Naive thymus-derived CD8-positive, alpha-beta T cell (primary cell): ENCODE measurements around the gene OR2H2. TPM values are rescaled to one million over a fixed set of nuclear protein-coding genes. Genes with fewer than 3 reads are reported as not detected.
A peak's percentile ranks its signal among the peaks of the same experiment; 100 is the strongest.

Source experiments
- ATAC-seq, 2 donors: fragments of 150-1000 bp; cut with Tn5 transposase in 1 of 2; sonication (Bioruptor Pico), chemical (Tn5 transposase) in 1 of 2; 1 replicate in 1 of 2; 2 replicates in 1 of 2; pipeline ENCODE4 v1.10.0; 2021; ENCODE audit warnings: mild to moderate bottlenecking in 2 of 2, moderate library complexity in 2 of 2
- POLR2A ChIA-PET: fragments of 350-600 bp; sonication (Branson Sonifier 250); formaldehyde crosslinking; loops from one replicate; lab custom pipeline; 2021; ENCODE audit warnings: antibody characterized with exemption; lab: Charles Lee
- DNase-seq, 10 donors: peaks; one replicate each; pipeline versions ENCODE4 v3.0.0 to v3.0.0-alpha.2; 2020 to 2022
- H3K27ac Mint-ChIP-seq, 10 donors: one replicate each; pipeline ENCODE4 v1.8.0; 2020 to 2022; ENCODE audit warnings: mild to moderate bottlenecking in 10 of 10, mixed read lengths in 10 of 10, moderate library complexity in 4 of 10, inconsistent platforms in 1 of 10
- H3K27me3 Mint-ChIP-seq, 5 donors: one replicate each; pipeline ENCODE4 v1.8.0; 2021 to 2022; ENCODE audit warnings: mixed read lengths in 5 of 5
- H3K36me3 Mint-ChIP-seq, 3 donors: one replicate each; pipeline ENCODE4 v1.8.0; 2020 to 2022; ENCODE audit warnings: mixed read lengths in 3 of 3, mild to moderate bottlenecking in 2 of 3, inconsistent platforms in 1 of 3
- H3K4me1 Mint-ChIP-seq, 4 donors: one replicate each; pipeline ENCODE4 v1.8.0; 2021 to 2022; ENCODE audit warnings: mixed read lengths in 4 of 4
- H3K4me3 Mint-ChIP-seq, 10 donors: one replicate each; pipeline ENCODE4 v1.8.0; 2020 to 2022; ENCODE audit warnings: mild to moderate bottlenecking in 10 of 10, mixed read lengths in 10 of 10, moderate library complexity in 6 of 10, inconsistent platforms in 1 of 10
- H3K9me3 Mint-ChIP-seq, 9 donors: one replicate each; pipeline ENCODE4 v1.8.0; 2020 to 2022; ENCODE audit warnings: mixed read lengths in 9 of 9, mild to moderate bottlenecking in 3 of 9, inconsistent platforms in 1 of 9, moderate library complexity in 1 of 9
- polyA plus RNA-seq, 3 donors: library from polyadenylated mRNA; unstranded; fragments of 300-500 nt; fragmentation: Illumina TruSeq; gene quantifications; one replicate each; pipeline ENCODE4 v1.2.3, GENCODE V29; 2021
- total RNA-seq, 8 experiments: library from RNA in 2 of 8; stranded (reverse) in 2 of 8; gene quantifications; one replicate each; pipeline ENCODE4 v1.2.3 and lab custom pipeline; 2021 to 2026

OR2H2 gene
- total RNA-seq (not detected), polyA plus RNA-seq (not detected), total RNA-seq (lab: John Stamatoyannopoulos, UW) (0 reads per million in 6 experiments)

GRCh38 chr6:29584821-29585220 lies at the start of gene OR2H2:
Gene OR2H2, plus strand, starts transcription at chr6:29585121. Its CDS starts 2,824 bp downstream, at chr6:29587945.
- POLR2A ChIA-PET: no interaction called here
- Mint-ChIP-seq H3K9me3 (no peaks in the 10 kb centered on the region), H3K4me1 (peaks cover 0 to 6% (median 0%) of the 10 kb centered on the region in 4 donors), H3K27me3 (peaks cover 26 to 51% (median 41%) of the 10 kb centered on the region in 5 donors), H3K27ac (no peak within 1 kb of the TSS), H3K4me3 (no peak within 1 kb of the TSS), H3K36me3 (peaks cover 0 to 3% (median 0%) of the 10 kb centered on the region in 3 donors)
- DNase-seq (no peak), ATAC-seq (no peak)

- Mint-ChIP-seq H3K27ac (no peak overlapping the region), H3K4me1 (no peaks in the 10 kb centered on the region), H3K27me3 (peaks cover 4 to 32% (median 16%) of the 10 kb centered on the region in 5 donors), H3K9me3 (no peaks in the 10 kb centered on the region), H3K4me3 (no peak overlapping the region), H3K36me3 (no peaks in the 10 kb centered on the region)
- DNase-seq (no peak), ATAC-seq (no peak)
- POLR2A ChIA-PET: no interaction called here
These were observed 47.1 kb upstream of the OR2H2 start for GRCh38 chr6:29537714-29538403.

- no peak for ATAC-seq
- POLR2A ChIA-PET: no interaction called here
- Mint-ChIP-seq H3K36me3 (no peaks in the 10 kb centered on the region), H3K4me3 (no peak overlapping the region), H3K9me3 (peaks cover 0 to 6% (median 0%) of the 10 kb centered on the region in 9 donors), H3K27me3 (peaks cover 28 to 58% (median 43%) of the 10 kb centered on the region in 5 donors), H3K4me1 (peaks cover 0 to 3% (median 0%) of the 10 kb centered on the region in 4 donors), H3K27ac (no peak overlapping the region)
- DNase-seq: no peak
These were observed 37.3 kb upstream of the OR2H2 start for GRCh38 chr6:29547573-29547972.

- H3K27me3 Mint-ChIP-seq: peaks cover 37 to 77% (median 64%) of the 10 kb centered on the region in 5 donors
- peaks cover 0 to 4% (median 0%) of the 10 kb centered on the region in 3 donors for H3K36me3 Mint-ChIP-seq
- peak overlapping the region in 2 of 10 donors; percentile 6 to 28 for H3K27ac Mint-ChIP-seq
- peak overlapping the region; percentile 74 to 94 (median 90) for H3K4me3 Mint-ChIP-seq
- peak; percentile 85 to 86 for ATAC-seq
- peaks cover 5 to 18% (median 14%) of the 10 kb centered on the region in 4 donors for H3K4me1 Mint-ChIP-seq
- H3K9me3 Mint-ChIP-seq: no peaks in the 10 kb centered on the region
- POLR2A ChIA-PET: interaction anchor here (0.6 kb wide), 1 partner anchor 92 kb away, joined by 3 read pairs; no protein-coding TSS in a partner anchor
- peak in 5 of 10 donors; percentile 9 to 68 (median 58) for DNase-seq
These were observed 32.3 kb upstream of the OR2H2 start for GRCh38 chr6:29552512-29553051.

- no peaks in the 10 kb centered on the region for H3K9me3 Mint-ChIP-seq
- H3K4me3 Mint-ChIP-seq: peak overlapping the region; percentile 74 to 94 (median 90)
- POLR2A ChIA-PET: interaction anchor here (0.6 kb wide), 1 partner anchor 93 kb away, joined by 3 read pairs; no protein-coding TSS in a partner anchor
- peak overlapping the region in 3 of 10 donors; percentile 13 to 82 (median 18) for H3K27ac Mint-ChIP-seq
- peaks cover 5 to 18% (median 14%) of the 10 kb centered on the region in 4 donors for H3K4me1 Mint-ChIP-seq
- DNase-seq (peak in 3 of 10 donors; percentile 9 to 16 (median 13)), ATAC-seq (peak; percentile 65 to 80)
- H3K27me3 Mint-ChIP-seq: peaks cover 37 to 77% (median 64%) of the 10 kb centered on the region in 5 donors
- peaks cover 0 to 4% (median 0%) of the 10 kb centered on the region in 3 donors for H3K36me3 Mint-ChIP-seq
These were observed 31.5 kb upstream of the OR2H2 start for GRCh38 chr6:29553268-29554057.

DNA sequence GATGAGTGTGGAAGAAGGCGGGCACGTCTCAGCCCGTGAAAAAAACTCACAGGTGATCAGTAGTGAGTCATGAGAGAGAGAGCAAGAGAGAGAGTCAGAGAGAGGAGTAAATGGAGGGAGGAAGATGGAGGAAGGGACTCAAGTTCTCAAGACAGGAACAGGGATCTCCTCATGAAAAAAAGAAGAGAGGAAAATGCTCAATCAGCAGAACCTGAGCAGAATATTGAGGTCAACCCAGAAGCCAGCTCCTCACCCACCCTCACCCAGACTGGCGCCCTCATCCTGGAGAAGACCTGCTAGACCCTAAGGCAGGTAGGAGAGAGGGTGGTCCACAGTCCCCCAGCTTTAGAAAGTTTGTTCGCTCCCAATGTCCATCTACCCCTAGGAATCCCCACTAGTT lies 30.2 kb upstream of the OR2H2 start:
- H3K27me3 Mint-ChIP-seq: peaks cover 37 to 77% (median 60%) of the 10 kb centered on the region in 5 donors
- DNase-seq (no peak), ATAC-seq (no peak)
- POLR2A ChIA-PET: no interaction called here
- H3K4me1 Mint-ChIP-seq: peaks cover 5 to 18% (median 14%) of the 10 kb centered on the region in 4 donors
- no peaks in the 10 kb centered on the region for H3K9me3 Mint-ChIP-seq
- peak overlapping the region in 1 of 10 donors; percentile 49 for H3K27ac Mint-ChIP-seq
- H3K4me3 Mint-ChIP-seq: peak overlapping the region in 1 of 10 donors; percentile 11
- H3K36me3 Mint-ChIP-seq: peaks cover 0 to 4% (median 0%) of the 10 kb centered on the region in 3 donors

DNA sequence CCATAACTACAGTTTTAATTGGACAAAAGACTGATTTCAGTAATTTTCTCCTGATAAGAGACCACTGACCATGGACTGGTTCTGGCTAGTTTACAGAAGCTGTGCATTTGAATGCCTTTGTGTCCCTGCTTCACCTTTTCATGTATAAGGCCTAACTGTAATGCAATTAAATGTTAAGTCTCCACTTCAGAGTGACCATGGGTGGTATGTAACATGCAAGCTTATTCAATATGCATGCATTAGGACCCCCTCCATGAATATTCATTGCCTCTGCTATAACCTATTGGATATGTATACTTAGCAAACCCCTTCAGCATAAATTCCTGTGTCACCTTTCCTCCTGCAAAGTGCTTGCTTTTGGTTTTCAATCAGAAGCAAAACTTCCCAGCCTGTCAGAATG lies 27.6 kb upstream of the OR2H2 start:
- POLR2A ChIA-PET: no interaction called here
- Mint-ChIP-seq H3K36me3 (peaks cover 0 to 4% (median 0%) of the 10 kb centered on the region in 3 donors), H3K9me3 (no peaks in the 10 kb centered on the region), H3K4me3 (no peak overlapping the region), H3K27me3 (peaks cover 42 to 90% (median 59%) of the 10 kb centered on the region in 5 donors), H3K27ac (no peak overlapping the region), H3K4me1 (peaks cover 5 to 18% (median 14%) of the 10 kb centered on the region in 4 donors)
- ATAC-seq (no peak), DNase-seq (no peak)

- ATAC-seq (no peak), DNase-seq (no peak)
- H3K4me1 Mint-ChIP-seq: peaks cover 3 to 12% (median 11%) of the 10 kb centered on the region in 4 donors
- POLR2A ChIA-PET: no interaction called here
- H3K36me3 Mint-ChIP-seq: peaks cover 0 to 4% (median 0%) of the 10 kb centered on the region in 3 donors
- peaks cover 42 to 94% (median 63%) of the 10 kb centered on the region in 5 donors for H3K27me3 Mint-ChIP-seq
- H3K4me3 Mint-ChIP-seq: no peak overlapping the region
- no peaks in the 10 kb centered on the region for H3K9me3 Mint-ChIP-seq
- H3K27ac Mint-ChIP-seq: no peak overlapping the region
These were observed 26.4 kb upstream of the OR2H2 start for GRCh38 chr6:29558439-29559079.

- Mint-ChIP-seq H3K4me1 (peaks cover 2 to 9% (median 6%) of the 10 kb centered on the region in 4 donors), H3K4me3 (no peak within 1 kb of the TSS), H3K36me3 (peaks cover 0 to under 1% (median 0%) of the 10 kb centered on the region in 3 donors), H3K27ac (no peak within 1 kb of the TSS), H3K9me3 (no peaks in the 10 kb centered on the region), H3K27me3 (peaks cover 37 to 82% (median 52%) of the 10 kb centered on the region in 5 donors)
- ATAC-seq (no peak), DNase-seq (no peak)
- POLR2A ChIA-PET: no interaction called here
These were observed 25.2 kb upstream of the OR2H2 start, which contains the start of gene UBD for GRCh38 chr6:29559524-29560287. Gene UBD, minus strand, starts transcription at chr6:29559732. Its CDS starts 31 bp downstream, at chr6:29559701.

DNA sequence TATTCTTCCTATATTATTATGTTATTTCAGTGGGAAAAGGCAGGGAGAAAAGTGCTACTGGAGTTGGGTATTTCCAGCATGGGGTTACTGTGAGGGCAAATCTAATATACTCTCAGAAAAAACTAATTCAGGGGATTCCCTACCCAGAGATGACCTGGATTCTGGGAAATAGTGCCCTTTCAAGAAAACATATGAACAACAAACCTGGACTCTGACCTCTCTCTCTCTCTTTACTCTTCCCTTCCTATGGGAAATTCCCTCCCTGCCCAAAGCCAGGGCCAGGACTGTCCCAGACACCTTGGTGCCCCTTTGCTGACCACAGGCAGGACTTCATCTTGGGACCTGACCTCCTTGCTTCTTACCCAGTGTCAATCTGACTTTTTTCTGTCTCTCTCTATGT lies 23.8 kb upstream of the OR2H2 start:
- Mint-ChIP-seq H3K9me3 (no peaks in the 10 kb centered on the region), H3K4me3 (no peak overlapping the region), H3K36me3 (no peaks in the 10 kb centered on the region), H3K4me1 (peaks cover 2 to 9% (median 6%) of the 10 kb centered on the region in 4 donors), H3K27me3 (peaks cover 36 to 69% (median 48%) of the 10 kb centered on the region in 5 donors), H3K27ac (no peak overlapping the region)
- POLR2A ChIA-PET: interaction anchor here (0.5 to 0.6 kb wide), 2 partner anchors 711 to 1949 kb away, joined by 3 read pairs; no protein-coding TSS in a partner anchor
- DNase-seq (no peak), ATAC-seq (no peak)

DNA sequence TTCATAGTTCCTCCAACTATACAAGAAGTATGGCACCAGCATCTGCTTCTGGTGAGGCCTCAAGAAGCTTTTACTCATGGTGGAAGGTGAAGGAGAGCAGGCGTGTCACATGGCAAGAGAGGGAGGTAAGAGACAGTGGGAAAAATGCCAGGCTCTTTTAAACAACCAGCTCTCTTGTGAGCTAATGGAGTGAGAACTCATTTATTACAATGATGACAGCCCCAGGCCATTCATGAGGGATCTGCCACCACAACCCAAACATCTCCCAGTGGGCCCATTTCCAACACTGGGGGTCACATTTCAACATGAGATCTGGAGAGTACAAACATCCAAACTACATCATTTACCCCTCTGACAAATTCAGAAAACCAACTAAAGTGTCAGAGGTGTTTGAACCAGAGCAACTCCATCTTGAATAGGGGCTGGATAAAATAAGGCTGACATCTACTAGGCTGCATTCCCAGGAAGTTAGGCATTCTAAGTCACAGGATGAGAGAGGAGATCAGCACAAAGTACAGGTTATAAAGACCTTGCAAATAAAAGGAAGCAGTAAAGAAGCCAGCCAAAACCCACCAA lies 23.2 kb upstream of the OR2H2 start:
- Mint-ChIP-seq H3K4me1 (peaks cover 2 to 9% (median 6%) of the 10 kb centered on the region in 4 donors), H3K9me3 (no peaks in the 10 kb centered on the region), H3K27ac (no peak overlapping the region), H3K27me3 (peaks cover 32 to 66% (median 46%) of the 10 kb centered on the region in 5 donors), H3K4me3 (no peak overlapping the region), H3K36me3 (no peaks in the 10 kb centered on the region)
- POLR2A ChIA-PET: interaction anchor here (0.6 kb wide), 1 partner anchor 1949 kb away, joined by 3 read pairs; no protein-coding TSS in a partner anchor
- no peak for ATAC-seq
- no peak for DNase-seq
